GM12878 (cell line): ENCODE measurements around the gene THOC6.

ENCODE experiments used
- BACH1 ChIP-seq: fragments of 450-650 bp; IDR thresholded peaks from 2 replicates; pipeline ENCODE4 v1.6.1; 2017; ENCODE audit warnings: mild to moderate bottlenecking, borderline replicate concordance
- CBX3 ChIP-seq: fragments of 200-600 bp; sonication (generic); IDR thresholded peaks from 2 replicates; pipeline ENCODE4 v1.6.1; 2016; ENCODE audit warnings: low read depth, borderline replicate concordance
- RAD21 ChIP-seq: IDR thresholded peaks from 2 replicates; pipeline ENCODE4 v1.6.1; 2011; ENCODE audit warnings: mild to moderate bottlenecking, low read depth, low read length, moderate library complexity; ENCODE audit not compliant: insufficient read depth
- SKIL ChIP-seq: fragments of 450-650 bp; IDR thresholded peaks from 2 replicates; pipeline ENCODE4 v1.6.1; 2017; ENCODE audit warnings: mild to moderate bottlenecking, low read depth, inconsistent platforms; ENCODE audit not compliant: poor library complexity, severe bottlenecking
- TF ChIP-seq, protein P1 (sequence below), 3 experiments: IDR thresholded peaks in 2 of 3; conservative IDR thresholded peaks in 1 of 3; 2 replicates each; pipeline ENCODE4 v1.5.1; 2011; ENCODE audit warnings: low read depth in 3 of 3, low read length in 3 of 3, mild to moderate bottlenecking in 3 of 3, control low read depth in 2 of 3, moderate library complexity in 2 of 3, inconsistent platforms in 1 of 3, mixed read lengths in 1 of 3; ENCODE audit not compliant: control insufficient read depth in 2 of 3, insufficient read depth in 1 of 3; ENCODE audit errors: extremely low read depth in 1 of 3

DNA sequence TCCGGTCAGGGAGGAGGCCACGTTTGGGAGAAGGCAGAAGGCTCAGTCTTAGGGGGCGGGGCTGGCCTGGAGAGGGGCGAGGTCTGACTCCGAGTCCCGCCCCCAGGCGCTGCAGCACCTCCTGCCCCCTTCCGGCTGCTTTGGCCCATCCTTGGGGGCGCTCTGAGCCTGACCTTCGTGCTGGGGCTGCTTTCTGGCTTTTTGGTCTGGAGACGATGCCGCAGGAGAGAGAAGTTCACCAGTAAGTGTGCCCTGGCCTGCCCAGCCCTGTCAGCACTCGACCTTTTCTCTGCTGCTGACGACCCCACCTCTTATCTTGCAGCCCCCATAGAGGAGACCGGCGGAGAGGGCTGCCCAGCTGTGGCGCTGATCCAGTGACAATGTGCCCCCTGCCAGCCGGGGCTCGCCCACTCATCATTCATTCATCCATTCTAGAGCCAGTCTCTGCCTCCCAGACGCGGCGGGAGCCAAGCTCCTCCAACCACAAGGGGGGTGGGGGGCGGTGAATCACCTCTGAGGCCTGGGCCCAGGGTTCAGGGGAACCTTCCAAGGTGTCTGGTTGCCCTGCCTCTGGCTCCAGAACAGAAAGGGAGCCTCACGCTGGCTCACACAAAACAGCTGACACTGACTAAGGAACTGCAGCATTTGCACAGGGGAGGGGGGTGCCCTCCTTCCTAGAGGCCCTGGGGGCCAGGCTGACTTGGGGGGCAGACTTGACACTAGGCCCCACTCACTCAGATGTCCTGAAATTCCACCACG lies 2.2 kb upstream of the THOC6 start:
- TF ChIP-seq, protein P1, sequence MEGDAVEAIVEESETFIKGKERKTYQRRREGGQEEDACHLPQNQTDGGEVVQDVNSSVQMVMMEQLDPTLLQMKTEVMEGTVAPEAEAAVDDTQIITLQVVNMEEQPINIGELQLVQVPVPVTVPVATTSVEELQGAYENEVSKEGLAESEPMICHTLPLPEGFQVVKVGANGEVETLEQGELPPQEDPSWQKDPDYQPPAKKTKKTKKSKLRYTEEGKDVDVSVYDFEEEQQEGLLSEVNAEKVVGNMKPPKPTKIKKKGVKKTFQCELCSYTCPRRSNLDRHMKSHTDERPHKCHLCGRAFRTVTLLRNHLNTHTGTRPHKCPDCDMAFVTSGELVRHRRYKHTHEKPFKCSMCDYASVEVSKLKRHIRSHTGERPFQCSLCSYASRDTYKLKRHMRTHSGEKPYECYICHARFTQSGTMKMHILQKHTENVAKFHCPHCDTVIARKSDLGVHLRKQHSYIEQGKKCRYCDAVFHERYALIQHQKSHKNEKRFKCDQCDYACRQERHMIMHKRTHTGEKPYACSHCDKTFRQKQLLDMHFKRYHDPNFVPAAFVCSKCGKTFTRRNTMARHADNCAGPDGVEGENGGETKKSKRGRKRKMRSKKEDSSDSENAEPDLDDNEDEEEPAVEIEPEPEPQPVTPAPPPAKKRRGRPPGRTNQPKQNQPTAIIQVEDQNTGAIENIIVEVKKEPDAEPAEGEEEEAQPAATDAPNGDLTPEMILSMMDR (IDR thresholded peaks at IDR 0.05 in 2 of 3, conservative IDR thresholded peaks at IDR 0.05 in 1 of 3; ENCODE audit: control insufficient read depth in 2 of 3, extremely low read depth in 1 of 3, insufficient read depth in 1 of 3, low read depth in 3 of 3, low read length in 3 of 3) = peak; percentile 28 to 49 (median 32); a peak in 5 of 6 replicates
- TF ChIP-seq RAD21 (no peak), BACH1 (no peak), SKIL (no peak), CBX3 (no peak)
